Measurements from ENCODE around the gene MTRF1L.

- TF ChIP-seq POLR2A (IDR thresholded peaks at IDR 0.05) (peak; percentile 75 to 86), CTCF (IDR thresholded peaks at IDR 0.05 in 4 of 5, conservative IDR thresholded peaks at IDR 0.05 in 1 of 5) (peak in 2 of 5 experiments; percentile 1 to 22)
Observed at GRCh38 chr6:153002613-153003365, at the start of gene MTRF1L.
